ENCODE results near the gene HELLS.

GRCh38 chr10:94623572-94623971, 78.0 kb downstream of the HELLS start:
- no peak for TF ChIP-seq HDGF (IDR thresholded peaks at IDR 0.05; ENCODE audit: borderline replicate concordance)
- no peak for TF ChIP-seq ELF4 (IDR thresholded peaks at IDR 0.05)
- no peak for TF ChIP-seq BHLHE40 (IDR thresholded peaks at IDR 0.05; ENCODE audit: borderline replicate concordance)
- TF ChIP-seq ARNT (IDR thresholded peaks at IDR 0.05) = no peak
- TF ChIP-seq SP1 (IDR thresholded peaks at IDR 0.05) = no peak

All from HEK293T (cell line).